Activated naive CD4-positive, alpha-beta T cell treated with anti-CD3 and anti-CD28 coated beads, Interleukin-2, amount 10 ng/mL, durations not matched to agents 7 days and 5 days (primary cell): Measurements from ENCODE around the gene WWOX.

ENCODE experiments used
- CTCF ChIA-PET: fragments of 350-600 bp; sonication (Branson Sonifier 250); formaldehyde crosslinking; loops from one replicate; lab custom pipeline; 2021; ENCODE audit warnings: antibody characterized with exemption; lab: Charles Lee
- DNase-seq: peaks from one replicate; pipeline ENCODE4 v3.0.0-alpha.2; 2020
- H3K27ac Mint-ChIP-seq: one replicate; pipeline ENCODE4 v1.8.0; 2021; ENCODE audit warnings: mild to moderate bottlenecking, moderate library complexity, mixed read lengths
- H3K27me3 Mint-ChIP-seq: one replicate; pipeline ENCODE4 v1.8.0; 2021; ENCODE audit warnings: mild to moderate bottlenecking, mixed read lengths
- H3K36me3 Mint-ChIP-seq: one replicate; pipeline ENCODE4 v1.8.0; 2021; ENCODE audit warnings: mixed read lengths
- H3K4me1 Mint-ChIP-seq: one replicate; pipeline ENCODE4 v1.8.0; 2021; ENCODE audit warnings: mixed read lengths
- H3K4me3 Mint-ChIP-seq: one replicate; pipeline ENCODE4 v1.8.0; 2021; ENCODE audit warnings: mild to moderate bottlenecking, moderate library complexity, mixed read lengths
- H3K9me3 Mint-ChIP-seq: one replicate; pipeline ENCODE4 v1.8.0; 2021; ENCODE audit warnings: mixed read lengths

WWOX gene

DNA sequence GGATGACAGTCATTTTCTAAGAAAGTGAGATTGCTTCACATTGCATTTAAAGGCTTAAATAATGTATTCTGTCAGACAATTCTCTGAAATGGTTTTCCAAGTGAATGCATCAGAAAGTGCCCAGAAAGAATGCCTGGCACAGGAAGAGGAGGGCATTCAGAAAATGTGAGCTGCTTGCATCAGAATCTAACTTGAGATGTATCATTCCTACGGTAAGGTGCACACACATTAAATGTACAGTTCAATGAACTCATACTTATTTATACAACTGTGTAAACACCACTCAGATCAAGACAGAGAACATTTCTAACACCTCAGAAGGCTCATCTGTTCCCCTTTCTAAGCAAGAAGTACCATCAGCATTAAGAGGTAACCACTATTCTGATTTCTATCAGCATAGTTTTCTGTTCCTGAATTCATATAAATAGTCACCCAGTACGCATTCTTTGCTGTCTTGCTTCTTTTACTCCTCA is 863.0 kb downstream of the WWOX start:
- H3K4me1 Mint-ChIP-seq: peaks cover 4% of the 10 kb centered on the region
- H3K9me3 Mint-ChIP-seq: peaks cover 16% of the 10 kb centered on the region
- peak overlapping the region; percentile 39 for H3K27ac Mint-ChIP-seq
- H3K36me3 Mint-ChIP-seq: no peaks in the 10 kb centered on the region
- CTCF ChIA-PET: no interaction called here
- DNase-seq: no peak
- H3K4me3 Mint-ChIP-seq: no peak overlapping the region
- peaks cover 3% of the 10 kb centered on the region for H3K27me3 Mint-ChIP-seq

DNA sequence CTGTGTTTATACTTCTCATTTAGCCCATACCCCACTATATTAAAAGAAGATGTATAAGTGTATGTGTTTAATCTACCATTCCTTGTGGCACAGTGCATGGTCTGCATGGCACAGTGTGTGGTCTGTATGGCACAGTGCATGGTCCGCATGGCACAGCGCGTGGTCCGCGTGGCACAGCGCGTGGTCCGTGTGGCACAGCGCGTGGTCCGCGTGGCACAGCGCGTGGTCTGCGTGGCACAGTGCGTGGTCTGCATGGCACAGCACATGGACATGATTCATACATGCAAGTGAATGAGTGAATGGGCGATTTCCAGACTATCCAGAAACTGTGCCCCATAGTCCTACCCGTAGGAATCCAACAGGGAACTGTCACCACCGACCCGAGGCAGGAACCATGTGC is 868.5 kb downstream of the WWOX start:
- DNase-seq: no peak
- H3K36me3 Mint-ChIP-seq: no peaks in the 10 kb centered on the region
- no peaks in the 10 kb centered on the region for H3K4me1 Mint-ChIP-seq
- no peak overlapping the region for H3K27ac Mint-ChIP-seq
- CTCF ChIA-PET: no interaction called here
- no peak overlapping the region for H3K4me3 Mint-ChIP-seq
- H3K9me3 Mint-ChIP-seq: peaks cover 16% of the 10 kb centered on the region
- H3K27me3 Mint-ChIP-seq: peaks cover 3% of the 10 kb centered on the region

DNA sequence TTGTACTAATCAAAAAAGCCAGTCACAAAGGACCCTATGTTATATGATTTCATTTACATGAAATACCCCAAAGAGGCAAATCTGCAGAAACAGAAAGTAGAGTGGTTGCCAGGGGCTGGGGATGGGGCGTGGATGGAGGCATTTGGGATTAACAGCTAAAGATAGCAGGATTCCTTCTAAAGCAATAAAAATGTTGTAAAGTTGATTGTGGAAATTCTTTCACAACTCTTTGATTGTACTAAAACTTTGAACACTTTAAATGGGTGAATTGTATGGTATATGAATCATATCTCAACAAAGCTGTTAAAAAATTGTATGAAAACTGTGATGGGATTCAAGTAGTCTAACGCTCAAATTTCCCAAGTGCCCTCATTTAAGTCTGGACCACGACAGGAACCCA is 870.3 kb downstream of the WWOX start:
- H3K9me3 Mint-ChIP-seq: peaks cover 9% of the 10 kb centered on the region
- no peak for DNase-seq
- no peaks in the 10 kb centered on the region for H3K27me3 Mint-ChIP-seq
- H3K4me3 Mint-ChIP-seq: no peak overlapping the region
- no peaks in the 10 kb centered on the region for H3K4me1 Mint-ChIP-seq
- H3K27ac Mint-ChIP-seq: no peak overlapping the region
- no peaks in the 10 kb centered on the region for H3K36me3 Mint-ChIP-seq
- CTCF ChIA-PET: no interaction called here

DNA sequence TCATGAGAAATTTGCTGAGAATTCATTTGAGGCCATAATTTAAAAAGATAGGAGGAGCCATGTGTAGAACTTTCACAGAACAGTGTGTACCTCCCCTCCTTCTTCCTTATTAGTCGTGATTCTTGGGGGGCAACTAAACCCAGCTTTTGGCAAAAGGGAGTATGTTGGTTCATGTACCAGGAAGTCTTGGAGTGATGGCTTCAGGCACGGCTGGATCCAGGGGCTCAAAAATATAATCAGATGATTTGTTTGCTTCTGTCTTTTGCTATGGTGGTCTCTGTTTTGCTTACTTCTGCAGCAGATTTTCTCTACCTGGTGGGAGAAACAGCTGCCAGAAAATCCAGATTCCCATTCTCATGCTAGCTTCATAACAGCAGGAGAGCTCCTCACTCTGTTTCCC is 871.2 kb downstream of the WWOX start:
- no peak overlapping the region for H3K4me3 Mint-ChIP-seq
- H3K27ac Mint-ChIP-seq: no peak overlapping the region
- no peaks in the 10 kb centered on the region for H3K27me3 Mint-ChIP-seq
- no peaks in the 10 kb centered on the region for H3K36me3 Mint-ChIP-seq
- H3K4me1 Mint-ChIP-seq: no peaks in the 10 kb centered on the region
- DNase-seq: no peak
- CTCF ChIA-PET: no interaction called here
- peaks cover 4% of the 10 kb centered on the region for H3K9me3 Mint-ChIP-seq

DNA sequence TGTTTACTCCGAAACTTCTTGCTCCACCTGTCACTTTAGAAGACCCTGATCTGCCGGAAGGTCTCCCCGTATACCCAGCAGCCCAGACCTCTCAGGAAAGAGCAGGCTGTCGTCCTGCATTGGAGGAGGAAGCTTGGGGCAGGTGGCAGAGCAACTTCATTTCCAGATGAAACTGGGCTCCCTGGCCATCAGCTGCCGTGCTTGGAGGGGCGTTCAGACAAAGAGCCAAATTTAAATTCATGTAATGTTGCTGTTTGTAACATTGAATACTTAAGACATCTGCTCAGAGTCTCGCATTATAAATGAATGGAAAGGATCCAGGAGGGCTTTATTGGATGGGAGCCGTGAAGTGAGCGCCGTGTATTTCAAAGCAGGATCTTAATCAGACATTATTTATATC is 872.6 kb downstream of the WWOX start:
- no peaks in the 10 kb centered on the region for H3K4me1 Mint-ChIP-seq
- CTCF ChIA-PET: no interaction called here

GRCh38 chr16:78972986-78973385 is 873.5 kb downstream of the WWOX start:
- no peak overlapping the region for H3K27ac Mint-ChIP-seq

More for the DNA sequence above, 872.6 kb downstream of the WWOX start:
- no peak for DNase-seq
- Mint-ChIP-seq H3K9me3 (peaks cover 2% of the 10 kb centered on the region), H3K4me3 (no peak overlapping the region), H3K27ac (no peak overlapping the region), H3K36me3 (no peaks in the 10 kb centered on the region), H3K27me3 (no peaks in the 10 kb centered on the region)

GRCh38 chr16:78976212-78976611 is 876.8 kb downstream of the WWOX start:
- Mint-ChIP-seq H3K4me1 (no peaks in the 10 kb centered on the region), H3K27me3 (no peaks in the 10 kb centered on the region), H3K9me3 (no peaks in the 10 kb centered on the region), H3K4me3 (no peak overlapping the region), H3K27ac (no peak overlapping the region), H3K36me3 (no peaks in the 10 kb centered on the region)
- CTCF ChIA-PET: no interaction called here
- DNase-seq: no peak

More at GRCh38 chr16:78972986-78973385, 873.5 kb downstream of the WWOX start:
- peaks cover 2% of the 10 kb centered on the region for H3K9me3 Mint-ChIP-seq
- H3K4me3 Mint-ChIP-seq: no peak overlapping the region
- no peaks in the 10 kb centered on the region for H3K36me3 Mint-ChIP-seq
- no peaks in the 10 kb centered on the region for H3K27me3 Mint-ChIP-seq
- CTCF ChIA-PET: no interaction called here
- no peak for DNase-seq
- no peaks in the 10 kb centered on the region for H3K4me1 Mint-ChIP-seq

DNA sequence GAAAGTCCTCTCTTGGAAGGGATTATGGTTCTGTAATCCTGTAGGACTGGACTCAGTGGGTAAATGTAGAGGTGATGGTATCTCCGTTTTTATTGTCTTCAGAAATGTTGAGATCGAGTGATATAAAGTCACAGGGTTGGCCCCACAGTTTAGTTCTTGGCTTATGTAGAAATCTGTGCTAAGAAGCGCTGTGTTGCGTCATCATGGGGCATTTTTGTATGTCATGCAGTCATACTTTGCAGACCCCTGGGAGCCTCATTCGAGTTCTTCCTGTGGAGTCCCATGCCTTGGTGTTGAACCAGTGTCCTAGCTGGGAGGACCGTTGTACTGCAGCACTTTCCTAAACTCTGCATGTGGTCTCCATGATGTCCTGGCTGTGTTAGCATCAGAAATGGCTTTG is 881.4 kb downstream of the WWOX start:
- H3K36me3 Mint-ChIP-seq: no peaks in the 10 kb centered on the region
- no peaks in the 10 kb centered on the region for H3K27me3 Mint-ChIP-seq
- DNase-seq: no peak
- peaks cover 2% of the 10 kb centered on the region for H3K9me3 Mint-ChIP-seq
- no peaks in the 10 kb centered on the region for H3K4me1 Mint-ChIP-seq
- CTCF ChIA-PET: no interaction called here
- H3K27ac Mint-ChIP-seq: no peak overlapping the region
- no peak overlapping the region for H3K4me3 Mint-ChIP-seq

- Mint-ChIP-seq H3K4me1 (no peaks in the 10 kb centered on the region), H3K9me3 (peaks cover 2% of the 10 kb centered on the region), H3K4me3 (no peak overlapping the region), H3K27me3 (no peaks in the 10 kb centered on the region), H3K27ac (no peak overlapping the region), H3K36me3 (no peaks in the 10 kb centered on the region)
- no peak for DNase-seq
- CTCF ChIA-PET: no interaction called here
These were observed 882.8 kb downstream of the WWOX start for GRCh38 chr16:78982096-78982744.

DNA sequence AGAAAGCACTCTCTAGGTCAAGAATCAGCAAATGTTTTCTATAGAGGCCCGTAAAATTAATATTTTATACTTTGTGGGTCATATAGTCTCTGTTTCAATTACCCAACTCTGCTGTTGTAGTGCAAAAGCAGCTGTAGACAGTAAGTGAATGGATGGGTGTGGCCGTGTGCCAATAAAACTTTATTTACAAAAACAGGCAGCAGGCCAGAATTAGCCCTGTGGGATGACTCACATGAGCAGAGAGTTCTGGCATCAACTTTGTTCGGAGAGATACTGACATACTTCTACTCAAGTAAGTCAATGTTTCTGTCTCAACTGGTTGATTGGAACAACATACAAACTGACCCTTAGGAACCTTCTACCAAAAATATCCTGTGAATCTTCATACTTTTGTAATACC is 884.9 kb downstream of the WWOX start:
- H3K9me3 Mint-ChIP-seq: peaks cover 2% of the 10 kb centered on the region
- H3K27me3 Mint-ChIP-seq: no peaks in the 10 kb centered on the region
- CTCF ChIA-PET: no interaction called here
- H3K36me3 Mint-ChIP-seq: no peaks in the 10 kb centered on the region
- no peak for DNase-seq
- no peak overlapping the region for H3K27ac Mint-ChIP-seq
- no peak overlapping the region for H3K4me3 Mint-ChIP-seq
- H3K4me1 Mint-ChIP-seq: no peaks in the 10 kb centered on the region

- peaks cover 2% of the 10 kb centered on the region for H3K27me3 Mint-ChIP-seq
- CTCF ChIA-PET: no interaction called here
- H3K27ac Mint-ChIP-seq: no peak overlapping the region
- peaks cover 2% of the 10 kb centered on the region for H3K9me3 Mint-ChIP-seq
- no peaks in the 10 kb centered on the region for H3K36me3 Mint-ChIP-seq
- H3K4me3 Mint-ChIP-seq: no peak overlapping the region
- no peaks in the 10 kb centered on the region for H3K4me1 Mint-ChIP-seq
- no peak for DNase-seq
These were observed 885.5 kb downstream of the WWOX start for GRCh38 chr16:78984887-78985464.

DNA sequence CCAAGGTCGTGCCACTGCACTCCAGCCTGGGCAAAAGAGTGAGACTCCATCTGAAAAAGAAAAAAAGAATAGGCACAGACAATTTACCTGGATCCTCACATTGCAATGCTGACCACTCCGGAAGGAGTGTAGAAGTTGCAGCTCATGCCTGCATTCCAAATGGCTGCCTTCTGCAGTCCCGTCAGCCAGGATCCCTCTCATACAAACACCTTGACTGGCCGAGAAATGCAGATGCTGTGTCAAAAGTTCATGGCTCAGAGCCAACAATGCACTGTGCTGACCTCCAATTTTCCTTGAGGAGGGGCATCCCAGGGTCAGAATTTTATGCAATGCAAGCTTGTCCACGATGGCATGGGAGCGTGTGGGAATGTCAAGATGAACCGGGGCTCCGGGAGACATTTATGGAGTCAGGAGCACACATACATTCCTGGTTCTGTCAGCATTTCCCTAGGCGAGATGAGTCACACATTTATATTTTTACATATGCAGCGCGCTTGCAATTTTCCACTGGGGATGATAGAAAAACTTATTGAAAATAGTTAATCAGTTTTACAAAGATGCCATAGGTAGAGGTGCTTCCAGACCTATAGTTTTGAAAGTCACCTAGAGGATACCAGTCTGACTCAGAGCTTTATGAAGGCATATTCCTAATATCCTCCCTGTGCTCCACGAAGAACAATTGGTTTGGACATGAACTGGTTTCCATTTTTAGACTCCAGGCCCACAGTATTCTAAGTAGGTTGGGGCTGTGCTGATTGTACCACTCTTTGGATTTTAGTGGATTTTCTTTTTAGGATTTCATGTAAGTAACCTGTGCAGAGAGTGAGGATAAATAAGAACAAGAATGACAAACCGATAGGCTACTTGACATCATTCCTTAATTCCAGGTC is 886.5 kb downstream of the WWOX start:
- no peak for DNase-seq
- Mint-ChIP-seq H3K4me1 (no peaks in the 10 kb centered on the region), H3K9me3 (peaks cover 2% of the 10 kb centered on the region), H3K27ac (no peak overlapping the region), H3K27me3 (peaks cover 7% of the 10 kb centered on the region), H3K4me3 (no peak overlapping the region), H3K36me3 (no peaks in the 10 kb centered on the region)
- CTCF ChIA-PET: interaction anchor here (0.9 kb wide), 1 partner anchor 10 kb away, joined by 3 read pairs; no protein-coding TSS in a partner anchor

- H3K4me3 Mint-ChIP-seq: no peak overlapping the region
- no peaks in the 10 kb centered on the region for H3K4me1 Mint-ChIP-seq
- H3K36me3 Mint-ChIP-seq: no peaks in the 10 kb centered on the region
- peaks cover 7% of the 10 kb centered on the region for H3K27me3 Mint-ChIP-seq
- DNase-seq: no peak
- H3K9me3 Mint-ChIP-seq: peaks cover 2% of the 10 kb centered on the region
- CTCF ChIA-PET: interaction anchor here (0.8 kb wide), 1 partner anchor 484 kb away, joined by 3 read pairs; no protein-coding TSS in a partner anchor
- no peak overlapping the region for H3K27ac Mint-ChIP-seq
These were observed 888.2 kb downstream of the WWOX start for GRCh38 chr16:78987666-78988065.

DNA sequence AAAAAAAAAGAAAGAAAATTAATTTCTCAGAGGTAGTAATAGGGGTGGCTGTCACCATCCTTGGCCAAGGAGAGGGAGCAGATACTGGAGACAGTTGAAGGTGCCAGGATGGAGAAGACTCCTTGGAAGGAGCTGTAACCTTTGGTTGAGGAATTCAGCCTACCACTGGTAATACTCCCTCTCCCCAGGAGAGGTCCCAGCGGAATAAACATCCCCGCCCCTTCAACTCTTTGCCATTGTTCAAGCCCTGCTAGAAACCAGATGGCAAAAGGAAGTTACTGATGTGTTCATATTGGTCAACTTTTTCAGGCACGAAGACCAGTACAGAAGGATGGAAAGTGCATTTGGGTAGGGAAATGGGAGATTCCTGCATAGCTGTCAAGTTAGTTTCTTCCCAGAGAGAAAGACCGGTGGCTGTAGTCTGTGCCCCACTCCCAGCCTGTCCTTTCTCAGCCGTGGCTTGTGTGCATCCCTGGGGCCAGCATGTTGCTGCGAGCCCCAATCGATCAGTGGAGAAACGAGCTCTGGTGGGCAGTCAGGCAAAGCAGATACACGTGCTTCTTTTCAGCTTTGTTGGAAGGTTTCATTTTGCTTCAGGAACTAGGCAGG is 889.0 kb downstream of the WWOX start:
- H3K27me3 Mint-ChIP-seq: peaks cover 7% of the 10 kb centered on the region

More for the DNA sequence above, 889.0 kb downstream of the WWOX start:
- peaks cover 2% of the 10 kb centered on the region for H3K9me3 Mint-ChIP-seq
- H3K4me1 Mint-ChIP-seq: no peaks in the 10 kb centered on the region
- H3K36me3 Mint-ChIP-seq: no peaks in the 10 kb centered on the region
- H3K4me3 Mint-ChIP-seq: no peak overlapping the region
- no peak for DNase-seq
- H3K27ac Mint-ChIP-seq: no peak overlapping the region
- CTCF ChIA-PET: interaction anchor here (0.7 kb wide), 1 partner anchor 227 kb away, joined by 3 read pairs; no protein-coding TSS in a partner anchor
